ENCODE measurements around the gene FCHSD2.
"Not testable (repeated sequence)": the region's sequence is repeated elsewhere in the genome, so short reads cannot be mapped to it uniquely, and the experiment has no call there.

Gene FCHSD2

DNA sequence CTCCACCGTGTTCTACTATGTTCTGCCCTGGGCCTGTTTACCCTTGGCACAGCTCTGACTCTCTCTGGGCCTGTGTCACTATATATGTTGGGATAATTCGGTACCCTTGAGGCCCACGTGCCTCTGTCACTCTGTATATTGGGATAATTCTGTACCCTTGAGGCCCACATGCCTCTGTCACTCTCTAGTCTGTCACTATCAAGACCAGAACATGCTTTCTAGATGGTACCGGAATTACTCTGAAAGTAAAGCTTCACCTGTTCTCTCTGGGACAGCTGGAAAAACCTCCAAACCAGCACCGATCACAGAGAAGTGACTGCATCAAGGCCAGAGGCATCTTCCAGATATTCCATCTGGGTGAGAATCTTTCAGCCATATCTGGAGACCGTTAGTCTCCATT is 9.3 kb upstream of the FCHSD2 start:
- DNase-seq (ENCODE audit: low read depth) = no peak

GRCh38 chr11:73149105-73149504 is 7.0 kb upstream of the FCHSD2 start:
- DNase-seq (ENCODE audit: low read depth) = no peak

- DNase-seq (ENCODE audit: low read depth) = no peak
Observed at GRCh38 chr11:73147771-73148681, 5.9 kb upstream of the FCHSD2 start.

DNA sequence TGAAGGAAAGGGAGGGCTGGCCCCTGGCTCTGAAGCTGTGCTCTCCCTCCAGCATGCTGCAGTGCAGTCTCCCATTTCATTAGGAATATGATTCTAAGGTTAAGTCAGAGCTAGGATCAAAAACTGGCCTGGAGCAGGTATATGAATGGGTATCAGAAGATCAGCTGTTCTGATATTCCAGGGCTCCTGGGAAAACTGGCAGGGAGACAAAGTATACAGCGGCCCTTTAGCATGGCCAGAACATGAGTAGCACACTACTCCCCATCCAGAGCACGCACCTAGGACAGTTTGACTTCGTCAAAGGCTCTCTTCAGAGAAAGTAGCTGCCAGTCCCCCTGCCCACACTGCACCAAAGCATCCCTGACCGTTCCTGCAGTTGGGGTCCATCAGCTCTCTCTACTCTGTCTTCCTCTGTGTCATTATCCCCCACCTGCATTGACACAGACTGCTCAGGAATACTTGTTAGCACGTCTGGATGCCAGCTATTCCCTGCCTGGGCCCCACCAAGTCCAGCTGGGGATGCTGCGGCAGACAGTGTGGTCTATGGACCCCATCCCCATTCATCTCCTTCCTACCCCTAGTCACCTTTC is 4.0 kb upstream of the FCHSD2 start:
- no peak for DNase-seq (ENCODE audit: low read depth)

GRCh38 chr11:73143126-73143838 is 1.2 kb upstream of the FCHSD2 start:
- no peak for DNase-seq (ENCODE audit: low read depth)

- no peak for DNase-seq (ENCODE audit: low read depth)
Observed at GRCh38 chr11:73141309-73142127, 600 bp downstream of the FCHSD2 start.

DNA sequence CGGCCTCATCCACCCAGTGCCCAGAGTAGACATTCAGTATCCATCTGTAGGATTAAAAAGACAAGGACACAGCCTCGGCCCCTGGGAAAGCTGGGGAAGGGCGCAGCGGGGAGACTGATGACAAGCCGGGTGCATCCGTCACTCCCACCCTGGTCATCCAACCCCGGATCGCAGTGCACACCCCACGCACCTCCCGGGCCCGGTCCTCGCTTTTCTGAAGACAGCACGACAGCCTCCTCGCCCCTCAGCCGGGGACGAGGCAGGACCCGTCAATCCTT is 1.1 kb downstream of the FCHSD2 start:
- DNase-seq (ENCODE audit: low read depth) = no peak

DNA sequence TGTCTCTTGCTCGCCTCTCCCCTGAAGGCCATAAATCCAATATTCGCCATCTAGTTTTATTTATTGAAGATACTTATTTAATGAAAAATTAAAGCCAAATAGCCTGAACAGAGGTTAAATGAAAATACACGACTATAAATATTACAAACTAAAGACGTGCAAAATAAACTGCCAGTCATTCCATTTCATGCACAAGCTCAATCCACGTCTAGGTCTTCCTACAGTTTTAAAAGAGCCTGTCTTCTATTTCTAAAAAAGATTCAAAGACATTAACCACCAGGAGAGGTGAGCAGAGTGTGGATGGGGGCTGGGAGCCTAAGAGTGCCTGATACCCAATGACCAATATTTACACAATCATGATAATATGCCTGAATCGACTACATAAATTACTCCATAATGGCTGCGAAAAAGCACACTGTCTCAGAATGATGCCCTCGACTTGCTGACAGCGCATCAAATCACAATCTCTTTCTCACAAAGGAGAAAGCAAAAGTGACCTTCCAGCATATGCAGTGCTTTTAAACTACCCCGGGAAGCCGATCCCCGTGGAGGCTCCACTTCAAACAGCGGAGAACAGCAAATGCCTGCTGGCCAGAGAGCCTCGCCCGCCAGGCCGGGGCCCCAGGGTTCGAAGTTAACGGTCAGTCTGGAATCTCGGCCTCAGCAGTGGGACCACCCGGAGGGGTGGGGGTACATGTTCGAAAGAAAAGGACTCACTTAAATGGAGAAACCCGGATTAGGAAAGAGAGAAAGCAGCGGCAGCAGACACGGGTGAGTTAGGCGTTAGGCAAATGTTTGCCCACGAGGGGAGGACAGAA is 1.7 kb downstream of the FCHSD2 start:
- no peak for DNase-seq (ENCODE audit: low read depth)

GRCh38 chr11:73139476-73140198 is 2.5 kb downstream of the FCHSD2 start:
- no peak for DNase-seq (ENCODE audit: low read depth)

- DNase-seq (ENCODE audit: low read depth) = no peak
Observed at GRCh38 chr11:73137944-73138274, 4.2 kb downstream of the FCHSD2 start.

- no peak for DNase-seq (ENCODE audit: low read depth)
Observed at GRCh38 chr11:73137262-73137943, 4.7 kb downstream of the FCHSD2 start.

DNA sequence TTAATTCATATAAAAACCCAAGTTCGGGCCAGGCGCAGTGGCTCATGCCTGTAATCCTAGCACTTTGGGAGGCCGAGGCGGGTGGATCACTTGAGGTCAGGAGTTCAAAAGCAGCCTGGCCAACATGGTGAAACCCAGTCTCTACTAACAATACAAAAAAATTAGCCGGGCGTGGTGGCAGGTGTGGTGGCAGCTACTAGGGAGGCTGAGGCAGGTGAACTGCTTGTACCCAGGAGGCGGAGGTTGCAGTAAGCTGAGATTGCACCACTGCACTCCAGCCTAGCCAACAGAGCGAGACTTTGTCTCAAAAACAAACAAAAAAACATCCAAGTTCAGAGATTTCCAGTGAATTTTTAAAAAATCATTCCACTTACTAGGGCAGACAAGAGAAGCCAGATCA is 5.4 kb downstream of the FCHSD2 start:
- DNase-seq (ENCODE audit: low read depth) = not testable (repeated sequence)

DNA sequence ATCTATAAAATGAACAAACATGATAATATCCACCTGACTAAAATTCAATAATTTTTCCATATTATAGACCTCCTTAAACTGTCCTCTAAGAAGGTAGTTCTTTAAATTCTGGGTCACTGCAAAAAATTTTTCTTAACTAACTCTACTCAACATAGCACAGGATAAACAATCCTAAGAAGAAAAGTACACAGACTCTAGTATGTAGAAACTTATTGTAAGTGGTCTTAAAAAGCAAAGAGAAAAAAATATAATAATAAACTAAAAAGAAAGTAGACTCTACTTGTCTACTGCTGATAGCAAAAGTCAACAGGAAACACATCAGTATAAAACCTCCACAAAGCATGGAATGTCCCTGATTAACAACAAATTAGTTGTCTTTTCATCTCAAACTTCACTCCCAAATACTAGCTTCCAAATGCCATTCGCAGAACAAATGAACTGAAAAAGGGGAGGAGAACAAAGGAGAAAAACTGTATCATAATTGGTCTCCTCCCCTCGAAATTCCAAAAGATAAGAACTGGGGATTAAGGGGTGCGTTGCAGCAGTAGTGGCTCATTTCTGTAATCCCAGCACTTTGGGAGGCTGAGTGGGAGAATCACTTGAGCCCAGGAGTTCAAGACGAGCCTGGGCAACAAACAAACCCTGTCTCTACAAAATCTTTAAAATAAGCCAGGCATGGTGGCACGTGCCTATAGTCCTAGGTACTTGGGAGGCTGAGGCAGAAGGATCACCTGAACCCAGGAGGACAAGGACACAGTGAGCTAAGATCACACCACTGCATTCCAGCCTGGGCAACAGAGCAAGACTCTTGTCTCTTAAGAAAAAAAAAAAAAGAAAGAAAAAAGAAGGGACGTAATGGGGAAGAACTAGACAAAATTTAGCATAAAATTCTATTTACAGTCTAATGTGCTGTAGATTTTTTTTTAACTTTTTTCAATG is 6.5 kb downstream of the FCHSD2 start:
- DNase-seq (ENCODE audit: low read depth) = no peak

- DNase-seq (ENCODE audit: low read depth) = not testable (repeated sequence)
Observed at GRCh38 chr11:73132349-73132748, 9.8 kb downstream of the FCHSD2 start.

DNA sequence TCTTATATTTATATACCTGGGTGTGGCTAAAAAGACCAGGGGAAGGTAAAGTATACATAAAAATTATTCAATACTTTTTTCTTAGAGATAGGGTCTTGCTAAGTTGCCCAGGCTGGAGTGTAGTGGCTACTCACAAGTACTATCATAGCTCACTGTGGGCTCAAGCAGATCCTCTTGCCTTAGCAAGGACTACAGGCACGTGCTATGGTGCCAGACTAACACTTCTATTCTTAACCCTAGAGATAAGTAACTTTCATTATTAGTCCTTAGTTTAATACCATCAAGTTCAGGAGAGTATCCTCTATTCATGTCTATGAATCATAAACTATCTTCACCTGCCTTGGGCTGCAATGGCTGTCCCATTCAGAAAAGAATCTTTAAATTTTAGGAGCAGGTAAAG is 11.9 kb downstream of the FCHSD2 start:
- DNase-seq (ENCODE audit: low read depth) = no peak

GRCh38 chr11:73129198-73129597 is 12.9 kb downstream of the FCHSD2 start:
- DNase-seq (ENCODE audit: low read depth) = no peak

DNA sequence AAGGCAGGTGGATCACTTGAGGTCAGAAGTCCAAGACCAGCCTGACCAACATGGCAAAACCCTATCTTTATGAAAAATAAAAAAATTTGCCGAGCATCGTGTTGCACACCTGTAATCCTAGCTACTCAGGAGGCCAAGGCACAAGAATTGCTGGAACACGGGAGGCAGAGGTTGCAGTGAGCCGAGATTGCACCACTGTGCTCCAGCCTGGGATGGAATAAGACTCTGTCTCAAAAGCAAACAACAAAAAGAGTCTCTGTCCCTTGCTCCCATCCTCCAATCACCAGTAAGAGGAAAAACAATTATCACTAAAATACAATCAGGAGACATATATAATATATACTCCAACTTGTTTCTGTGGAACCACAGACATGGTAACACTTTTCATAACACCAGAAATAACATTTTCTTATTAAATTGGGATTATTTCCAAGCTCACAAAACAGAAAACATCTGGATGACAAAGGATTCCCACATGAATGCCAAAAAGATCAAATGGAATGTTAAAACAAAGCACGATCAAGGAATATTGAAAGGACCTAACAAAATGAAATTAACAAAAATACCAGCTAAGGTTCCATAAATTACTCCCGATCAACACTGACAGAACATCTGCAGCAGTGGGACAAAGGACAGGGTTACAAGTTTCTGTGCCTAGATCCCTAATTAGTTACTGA is 15.2 kb downstream of the FCHSD2 start:
- DNase-seq (ENCODE audit: low read depth) = no peak

DNA sequence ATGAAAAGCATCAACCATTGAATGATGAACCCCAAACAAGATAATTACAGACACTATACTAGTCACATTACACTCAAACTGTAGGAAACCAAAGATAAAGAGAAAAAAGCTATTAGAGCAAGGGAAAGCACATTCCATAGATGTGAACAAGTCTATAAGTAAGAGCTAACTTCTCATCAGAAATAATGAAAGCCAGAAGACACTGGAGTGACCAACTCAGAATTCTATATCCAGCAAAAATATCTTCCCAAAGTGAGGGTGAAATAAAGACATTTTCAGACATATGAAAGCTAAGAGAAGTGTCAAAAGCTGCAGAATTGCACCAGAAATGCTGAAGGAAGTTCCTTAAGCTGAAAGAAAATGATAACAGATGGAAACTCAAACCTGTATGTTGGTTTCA is 17.3 kb downstream of the FCHSD2 start:
- no peak for DNase-seq (ENCODE audit: low read depth)

GRCh38 chr11:73123892-73124291 is 18.2 kb downstream of the FCHSD2 start:
- not testable (repeated sequence) for DNase-seq (ENCODE audit: low read depth)

Data from HS-5 (cell line).